HG03460 (cell line): ENCODE results near the gene PASD1.

Source experiments
- ATAC-seq: cut with Tn5 transposase; IDR thresholded peaks from one replicate; pipeline ENCODE4 v1.9.1; 2021; ENCODE audit not compliant: unreplicated experiment

PASD1 gene

GRCh38 chrX:151701071-151701470 is 137.6 kb downstream of the PASD1 start:
- no peak for ATAC-seq

- no peak for ATAC-seq
Observed at GRCh38 chrX:151701531-151701930, 138.1 kb downstream of the PASD1 start.

- ATAC-seq = no peak
Observed at GRCh38 chrX:151702026-151702714, 138.7 kb downstream of the PASD1 start.

- ATAC-seq = no peak
Observed at GRCh38 chrX:151702741-151703340, 139.4 kb downstream of the PASD1 start.

GRCh38 chrX:151703487-151703886 is 140.0 kb downstream of the PASD1 start:
- no peak for ATAC-seq

- ATAC-seq = no peak
Observed at GRCh38 chrX:151704041-151704663, 140.7 kb downstream of the PASD1 start.

GRCh38 chrX:151708821-151709220 is 145.3 kb downstream of the PASD1 start:
- no peak for ATAC-seq

GRCh38 chrX:151710457-151710856 is 147.0 kb downstream of the PASD1 start:
- ATAC-seq = no peak

- no peak for ATAC-seq
Observed at GRCh38 chrX:151711154-151711553, 147.7 kb downstream of the PASD1 start.

- no peak for ATAC-seq
Observed at GRCh38 chrX:151711787-151712186, 148.3 kb downstream of the PASD1 start.

- ATAC-seq = no peak
Observed at GRCh38 chrX:151712253-151712652, 148.8 kb downstream of the PASD1 start.

GRCh38 chrX:151713849-151714248 is 150.4 kb downstream of the PASD1 start:
- ATAC-seq = no peak

- no peak for ATAC-seq
Observed at GRCh38 chrX:151714362-151714761, 150.9 kb downstream of the PASD1 start.

GRCh38 chrX:151715752-151716151 is 152.3 kb downstream of the PASD1 start, which contains the start of gene FATE1:
Gene FATE1, plus strand, starts transcription at chrX:151716035. Its CDS starts 85 bp downstream, at chrX:151716120.
- ATAC-seq = no peak

GRCh38 chrX:151722241-151722846 is 158.9 kb downstream of the PASD1 start:
- ATAC-seq = no peak

- ATAC-seq = no peak
Observed at GRCh38 chrX:151723156-151723760, 159.8 kb downstream of the PASD1 start.

GRCh38 chrX:151724563-151725337 is 161.3 kb downstream of the PASD1 start:
- ATAC-seq = no peak

- ATAC-seq = no peak
Observed at GRCh38 chrX:151725338-151725614, 161.8 kb downstream of the PASD1 start.
